Thoracic aorta (tissue), 2 donors: Measurements from ENCODE around the gene PLEKHO2. TPM values are rescaled to one million over a fixed set of nuclear protein-coding genes. Genes with fewer than 3 reads are reported as not detected.

Experiments used
- ATAC-seq: fragments of 150-250 bp; one replicate; pipeline ENCODE4 v1.8.0; 2017; ENCODE audit warnings: low read depth; ENCODE audit not compliant: insufficient number of reproducible peaks, low FRiP score
- DNase-seq: peaks from one replicate; pipeline ENCODE4 v3.0.0-alpha.2; 2020; ENCODE audit warnings: low spot score
- H3K27ac ChIP-seq, 2 donors: fragments of 200-600 bp; sonication (generic); 1 replicate in 1 of 2; 2 replicates in 1 of 2; pipeline ENCODE4 v1.5.1; 2016; ENCODE audit warnings: mild to moderate bottlenecking in 2 of 2, moderate library complexity in 2 of 2
- H3K27me3 ChIP-seq: fragments of 200-600 bp; sonication (generic); replicated peaks from 2 replicates; pipeline ENCODE4 v1.6.0; 2016; ENCODE audit warnings: mild to moderate bottlenecking; ENCODE audit not compliant: insufficient read depth
- H3K36me3 ChIP-seq: fragments of 200-600 bp; sonication (generic); one replicate; pipeline ENCODE4 v1.5.1; 2016
- H3K4me1 ChIP-seq, 2 donors: fragments of 200-600 bp; sonication (generic); 1 replicate in 1 of 2; 2 replicates in 1 of 2; pipeline versions ENCODE4 v1.5.1 to v1.6.0; 2016; ENCODE audit warnings: low read depth in 2 of 2, mild to moderate bottlenecking in 1 of 2; ENCODE audit not compliant: control insufficient read depth in 1 of 2
- H3K4me3 ChIP-seq: fragments of 200-600 bp; sonication (generic); 2 replicates; pipeline ENCODE4 v1.5.1; 2016; ENCODE audit warnings: mild to moderate bottlenecking
- H3K9me3 ChIP-seq: fragments of 200-600 bp; sonication (generic); 2 replicates; pipeline ENCODE4 v1.5.1; 2016
- CTCF ChIP-seq: fragments of 200-600 bp; sonication (generic); IDR thresholded peaks from one replicate; pipeline ENCODE4 v1.5.1; 2019; ENCODE audit warnings: antibody characterized with exemption
- total RNA-seq, 2 donors: library from RNA; depleted of rRNA; stranded (reverse); fragments of >200 nt; gene quantifications; one replicate each; pipeline versions ENCODE4 v1.1.0 to v1.2.3, GENCODE V29; 2016

Gene PLEKHO2
- total RNA-seq, 2 donors from 2014 or later = 50.0 to 53.8 TPM

GRCh38 chr15:64905941-64906340 lies 64.2 kb downstream of the PLEKHO2 start:
- H3K27ac ChIP-seq = no peak overlapping the region
- ATAC-seq (no peak), DNase-seq (no peak)
- peaks cover 6% of the 10 kb centered on the region for H3K9me3 ChIP-seq
- H3K4me1 ChIP-seq = peaks cover 0 to 17% of the 10 kb centered on the region in 2 donors
- H3K36me3 ChIP-seq = peaks cover 2% of the 10 kb centered on the region
- H3K27me3 ChIP-seq = no peaks in the 10 kb centered on the region
- no peak for TF ChIP-seq CTCF
- peak overlapping the region; percentile 58 for H3K4me3 ChIP-seq

- DNase-seq (no peak), ATAC-seq (no peak)
- TF ChIP-seq CTCF = no peak
- H3K4me3 ChIP-seq = no peak overlapping the region
- peaks cover 1% of the 10 kb centered on the region for H3K9me3 ChIP-seq
- H3K36me3 ChIP-seq = peaks cover 2% of the 10 kb centered on the region
- H3K27me3 ChIP-seq = no peaks in the 10 kb centered on the region
- H3K4me1 ChIP-seq = peaks cover 0 to 22% of the 10 kb centered on the region in 2 donors
- H3K27ac ChIP-seq = no peak overlapping the region
These were observed 64.7 kb downstream of the PLEKHO2 start for GRCh38 chr15:64906402-64906801.

GRCh38 chr15:64907991-64908390 lies 66.3 kb downstream of the PLEKHO2 start:
- H3K9me3 ChIP-seq = no peaks in the 10 kb centered on the region

GRCh38 chr15:64909546-64909945 lies 67.8 kb downstream of the PLEKHO2 start:
- Histone ChIP-seq H3K9me3 (no peaks in the 10 kb centered on the region), H3K27ac (no peak overlapping the region), H3K36me3 (no peaks in the 10 kb centered on the region), H3K4me1 (peaks cover 3 to 36% of the 10 kb centered on the region in 2 donors), H3K4me3 (no peak overlapping the region), H3K27me3 (no peaks in the 10 kb centered on the region)
- no peak for DNase-seq
- no peak for TF ChIP-seq CTCF
- no peak for ATAC-seq

More at GRCh38 chr15:64907991-64908390, 66.3 kb downstream of the PLEKHO2 start:
- H3K27me3 ChIP-seq = no peaks in the 10 kb centered on the region
- H3K36me3 ChIP-seq = no peaks in the 10 kb centered on the region
- no peak overlapping the region for H3K27ac ChIP-seq
- H3K4me3 ChIP-seq = no peak overlapping the region
- DNase-seq = no peak
- ATAC-seq = no peak
- no peak for TF ChIP-seq CTCF
- peaks cover 3 to 32% of the 10 kb centered on the region in 2 donors for H3K4me1 ChIP-seq

- ATAC-seq (peak; percentile 79), DNase-seq (peak; percentile 14)
- TF ChIP-seq CTCF = no peak
- Histone ChIP-seq H3K27me3 (no peaks in the 10 kb centered on the region), H3K27ac (peak within 1 kb of the TSS; percentile 33 to 52), H3K4me3 (peak within 1 kb of the TSS; percentile 80), H3K4me1 (peaks cover 3 to 33% of the 10 kb centered on the region in 2 donors), H3K36me3 (no peaks in the 10 kb centered on the region), H3K9me3 (no peaks in the 10 kb centered on the region)
These were observed 69.8 kb downstream of the PLEKHO2 start, which contains the start of gene ANKDD1A for GRCh38 chr15:64911311-64912186. Gene ANKDD1A (plus strand): TSS chr15:64911902. CDS start chr15:64911931, 29 bp downstream.
